ENCODE measurements around the gene GRM2.

The GRM2 gene

GRCh38 chr3:51705276-51706020 is 1.4 kb upstream of the GRM2 start:
- Histone ChIP-seq H3K36me3 (ENCODE audit: control insufficient read depth, insufficient read depth, low read length) (no peaks in the 10 kb centered on the region), H3K9me3 (ENCODE audit: control insufficient read depth, low read length) (no peaks in the 10 kb centered on the region), H3K4me1 (ENCODE audit: control insufficient read depth, insufficient read depth, low read length, poor library complexity, severe bottlenecking) (peaks cover 4% of the 10 kb centered on the region), H3K4me3 (ENCODE audit: extremely low read depth, insufficient read depth, low read length, poor library complexity, severe bottlenecking) (no peak overlapping the region), H3K27ac (ENCODE audit: low read depth, low read length, severe bottlenecking) (no peak overlapping the region)
- WGBS, 2 experiments (ENCODE audit: insufficient coverage in 2 of 2) = 82 to 93% methylated on average over 7 of the region's 8 CpGs

GRCh38 chr3:51706021-51706485 is 815 bp upstream of the GRM2 start:
- 61 to 88% methylated on average over 1 to 2 of the region's 3 CpGs for WGBS, 2 experiments (ENCODE audit: insufficient coverage in 2 of 2)
- Histone ChIP-seq H3K4me1 (ENCODE audit: control insufficient read depth, insufficient read depth, low read length, poor library complexity, severe bottlenecking) (peaks cover 4% of the 10 kb centered on the region), H3K9me3 (ENCODE audit: control insufficient read depth, low read length) (no peaks in the 10 kb centered on the region), H3K4me3 (ENCODE audit: extremely low read depth, insufficient read depth, low read length, poor library complexity, severe bottlenecking) (no peak overlapping the region), H3K36me3 (ENCODE audit: control insufficient read depth, insufficient read depth, low read length) (no peaks in the 10 kb centered on the region), H3K27ac (ENCODE audit: low read depth, low read length, severe bottlenecking) (no peak overlapping the region)

- no peak overlapping the region for H3K4me3 ChIP-seq (ENCODE audit: extremely low read depth, insufficient read depth, low read length, poor library complexity, severe bottlenecking)
- H3K36me3 ChIP-seq (ENCODE audit: control insufficient read depth, insufficient read depth, low read length) = no peaks in the 10 kb centered on the region
- peaks cover 4% of the 10 kb centered on the region for H3K4me1 ChIP-seq (ENCODE audit: control insufficient read depth, insufficient read depth, low read length, poor library complexity, severe bottlenecking)
- H3K9me3 ChIP-seq (ENCODE audit: control insufficient read depth, low read length) = no peaks in the 10 kb centered on the region
- no peak overlapping the region for H3K27ac ChIP-seq (ENCODE audit: low read depth, low read length, severe bottlenecking)
- 69 to 75% methylated on average over 2 of the region's 3 CpGs for WGBS, 2 experiments (ENCODE audit: insufficient coverage in 2 of 2)
These were observed 1.5 kb downstream of the GRM2 start for GRCh38 chr3:51708216-51708845.

- Histone ChIP-seq H3K4me3 (ENCODE audit: extremely low read depth, insufficient read depth, low read length, poor library complexity, severe bottlenecking) (no peak overlapping the region), H3K9me3 (ENCODE audit: control insufficient read depth, low read length) (no peaks in the 10 kb centered on the region), H3K27ac (ENCODE audit: low read depth, low read length, severe bottlenecking) (no peak overlapping the region), H3K4me1 (ENCODE audit: control insufficient read depth, insufficient read depth, low read length, poor library complexity, severe bottlenecking) (peaks cover 4% of the 10 kb centered on the region), H3K36me3 (ENCODE audit: control insufficient read depth, insufficient read depth, low read length) (no peaks in the 10 kb centered on the region)
- 90 to 93% methylated on average over 17 of the region's 17 CpGs for WGBS, 2 experiments (ENCODE audit: insufficient coverage in 2 of 2)
These were observed 2.1 kb downstream of the GRM2 start for GRCh38 chr3:51709004-51709420.

GRCh38 chr3:51709675-51710074 is 2.8 kb downstream of the GRM2 start:
- H3K9me3 ChIP-seq (ENCODE audit: control insufficient read depth, low read length) = no peaks in the 10 kb centered on the region
- no peak overlapping the region for H3K4me3 ChIP-seq (ENCODE audit: extremely low read depth, insufficient read depth, low read length, poor library complexity, severe bottlenecking)
- H3K4me1 ChIP-seq (ENCODE audit: control insufficient read depth, insufficient read depth, low read length, poor library complexity, severe bottlenecking) = peaks cover 4% of the 10 kb centered on the region
- WGBS, 2 experiments (ENCODE audit: insufficient coverage in 2 of 2) = 90 to 100% methylated on average over 2 to 3 of the region's 4 CpGs
- H3K36me3 ChIP-seq (ENCODE audit: control insufficient read depth, insufficient read depth, low read length) = no peaks in the 10 kb centered on the region
- H3K27ac ChIP-seq (ENCODE audit: low read depth, low read length, severe bottlenecking) = no peak overlapping the region

DNA sequence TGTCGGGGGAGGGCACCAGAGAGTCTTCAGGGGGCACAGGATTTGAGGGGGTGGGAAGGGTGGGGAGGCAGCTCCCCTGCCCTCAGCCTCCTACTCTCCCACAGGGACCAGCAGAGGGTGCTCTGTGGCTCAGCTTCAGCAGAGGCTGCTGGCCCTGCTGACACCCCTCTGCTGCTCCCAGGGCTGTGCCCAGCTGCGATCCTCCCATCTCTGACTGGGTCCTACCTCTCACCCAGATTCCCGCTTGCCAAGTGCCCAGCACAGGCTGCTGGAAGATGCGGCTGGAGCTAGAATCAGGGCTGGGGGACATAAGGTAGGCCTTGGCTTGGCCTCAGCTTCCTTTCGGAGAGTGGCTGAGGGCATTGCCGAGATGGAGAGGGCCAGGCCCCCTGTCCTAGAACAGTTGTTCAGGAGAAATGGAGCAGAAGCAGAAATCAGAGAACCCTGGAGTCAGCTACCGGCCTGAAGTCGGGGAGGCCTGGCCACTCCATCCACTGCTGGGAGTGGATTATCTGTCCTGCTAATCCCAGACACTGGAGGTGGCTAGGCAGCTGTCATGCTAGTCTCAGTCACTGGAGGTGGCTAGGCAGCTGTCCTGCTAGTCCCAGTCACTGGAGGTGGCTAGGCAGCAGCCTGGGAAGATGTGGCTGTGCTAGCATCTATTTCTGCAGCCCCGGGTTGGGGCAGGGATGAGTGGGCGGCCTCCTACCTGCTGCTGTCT is 3.9 kb downstream of the GRM2 start:
- no peaks in the 10 kb centered on the region for H3K9me3 ChIP-seq (ENCODE audit: control insufficient read depth, low read length)
- no peak overlapping the region for H3K27ac ChIP-seq (ENCODE audit: low read depth, low read length, severe bottlenecking)
- WGBS, 2 experiments (ENCODE audit: insufficient coverage in 2 of 2) = 88% methylated on average over 8 to 10 of the region's 10 CpGs
- H3K4me3 ChIP-seq (ENCODE audit: extremely low read depth, insufficient read depth, low read length, poor library complexity, severe bottlenecking) = no peak overlapping the region
- peaks cover 4% of the 10 kb centered on the region for H3K4me1 ChIP-seq (ENCODE audit: control insufficient read depth, insufficient read depth, low read length, poor library complexity, severe bottlenecking)
- no peaks in the 10 kb centered on the region for H3K36me3 ChIP-seq (ENCODE audit: control insufficient read depth, insufficient read depth, low read length)

DNA sequence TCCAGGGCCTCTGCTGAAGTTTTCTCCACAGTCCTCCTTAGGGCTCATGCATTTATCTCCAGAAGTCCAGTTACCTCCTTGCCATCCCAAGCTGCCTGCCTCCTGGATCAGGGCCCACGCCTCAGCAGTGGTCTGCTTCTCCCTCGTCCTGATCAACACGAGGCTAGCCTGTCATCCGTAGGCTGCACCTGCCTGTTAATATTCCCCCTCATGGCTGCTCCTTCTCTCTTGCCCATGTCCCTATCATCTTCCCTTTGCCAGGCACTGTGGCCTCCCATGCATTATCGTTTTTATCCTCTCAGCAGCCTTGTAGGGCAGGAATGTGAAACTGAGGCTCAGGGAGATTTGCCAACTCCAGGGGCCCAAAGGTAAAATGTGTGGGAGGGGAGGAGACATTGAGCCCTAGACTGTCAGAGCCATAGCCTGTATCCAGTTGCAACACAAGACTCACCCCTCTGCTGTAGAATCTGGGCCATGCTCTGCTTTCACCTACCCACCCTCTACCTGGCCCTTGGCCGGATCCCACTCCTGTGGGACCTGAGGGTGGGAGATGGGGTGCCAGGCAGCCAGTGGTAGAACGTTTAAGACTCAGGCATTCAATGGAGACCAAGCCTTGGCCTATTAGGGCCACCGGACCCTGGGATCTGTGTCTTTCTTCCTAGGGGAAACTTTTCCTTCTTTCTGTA is 4.6 kb downstream of the GRM2 start:
- Histone ChIP-seq H3K4me1 (ENCODE audit: control insufficient read depth, insufficient read depth, low read length, poor library complexity, severe bottlenecking) (peaks cover 4% of the 10 kb centered on the region), H3K27ac (ENCODE audit: low read depth, low read length, severe bottlenecking) (no peak overlapping the region), H3K36me3 (ENCODE audit: control insufficient read depth, insufficient read depth, low read length) (no peaks in the 10 kb centered on the region), H3K9me3 (ENCODE audit: control insufficient read depth, low read length) (no peaks in the 10 kb centered on the region), H3K4me3 (ENCODE audit: extremely low read depth, insufficient read depth, low read length, poor library complexity, severe bottlenecking) (no peak overlapping the region)
- whole genome bisulfite sequencing, 2 experiments (ENCODE audit: insufficient coverage in 2 of 2) = 93 to 95% methylated on average over 6 of the region's 8 CpGs

GRCh38 chr3:51712038-51712420 is 5.2 kb downstream of the GRM2 start:
- Histone ChIP-seq H3K27ac (ENCODE audit: low read depth, low read length, severe bottlenecking) (no peak overlapping the region), H3K4me1 (ENCODE audit: control insufficient read depth, insufficient read depth, low read length, poor library complexity, severe bottlenecking) (peaks cover 4% of the 10 kb centered on the region), H3K4me3 (ENCODE audit: extremely low read depth, insufficient read depth, low read length, poor library complexity, severe bottlenecking) (no peak overlapping the region), H3K9me3 (ENCODE audit: control insufficient read depth, low read length) (no peaks in the 10 kb centered on the region), H3K36me3 (ENCODE audit: control insufficient read depth, insufficient read depth, low read length) (no peaks in the 10 kb centered on the region)
- no CpG with 5 or more reads among the region's 1 CpG for WGBS, 2 experiments (ENCODE audit: insufficient coverage in 2 of 2)

DNA sequence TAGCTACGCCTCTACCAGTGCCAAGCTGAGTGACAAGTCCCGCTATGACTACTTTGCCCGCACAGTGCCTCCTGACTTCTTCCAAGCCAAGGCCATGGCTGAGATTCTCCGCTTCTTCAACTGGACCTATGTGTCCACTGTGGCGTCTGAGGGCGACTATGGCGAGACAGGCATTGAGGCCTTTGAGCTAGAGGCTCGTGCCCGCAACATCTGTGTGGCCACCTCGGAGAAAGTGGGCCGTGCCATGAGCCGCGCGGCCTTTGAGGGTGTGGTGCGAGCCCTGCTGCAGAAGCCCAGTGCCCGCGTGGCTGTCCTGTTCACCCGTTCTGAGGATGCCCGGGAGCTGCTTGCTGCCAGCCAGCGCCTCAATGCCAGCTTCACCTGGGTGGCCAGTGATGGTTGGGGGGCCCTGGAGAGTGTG is 5.7 kb downstream of the GRM2 start:
- peaks cover under 1% of the 10 kb centered on the region for H3K4me1 ChIP-seq (ENCODE audit: control insufficient read depth, insufficient read depth, low read length, poor library complexity, severe bottlenecking)
- no peaks in the 10 kb centered on the region for H3K9me3 ChIP-seq (ENCODE audit: control insufficient read depth, low read length)
- WGBS, 2 experiments (ENCODE audit: insufficient coverage in 2 of 2) = 91 to 94% methylated on average over 12 to 20 of the region's 20 CpGs
- no peak overlapping the region for H3K4me3 ChIP-seq (ENCODE audit: extremely low read depth, insufficient read depth, low read length, poor library complexity, severe bottlenecking)
- no peaks in the 10 kb centered on the region for H3K36me3 ChIP-seq (ENCODE audit: control insufficient read depth, insufficient read depth, low read length)
- no peak overlapping the region for H3K27ac ChIP-seq (ENCODE audit: low read depth, low read length, severe bottlenecking)

DNA sequence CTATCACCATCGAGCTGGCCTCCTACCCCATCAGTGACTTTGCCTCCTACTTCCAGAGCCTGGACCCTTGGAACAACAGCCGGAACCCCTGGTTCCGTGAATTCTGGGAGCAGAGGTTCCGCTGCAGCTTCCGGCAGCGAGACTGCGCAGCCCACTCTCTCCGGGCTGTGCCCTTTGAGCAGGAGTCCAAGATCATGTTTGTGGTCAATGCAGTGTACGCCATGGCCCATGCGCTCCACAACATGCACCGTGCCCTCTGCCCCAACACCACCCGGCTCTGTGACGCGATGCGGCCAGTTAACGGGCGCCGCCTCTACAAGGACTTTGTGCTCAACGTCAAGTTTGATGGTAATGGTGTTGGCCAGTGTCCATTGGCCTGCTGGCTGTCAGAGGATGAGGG is 6.1 kb downstream of the GRM2 start:
- no peak overlapping the region for H3K4me3 ChIP-seq (ENCODE audit: extremely low read depth, insufficient read depth, low read length, poor library complexity, severe bottlenecking)
- H3K9me3 ChIP-seq (ENCODE audit: control insufficient read depth, low read length) = no peaks in the 10 kb centered on the region
- no peak overlapping the region for H3K27ac ChIP-seq (ENCODE audit: low read depth, low read length, severe bottlenecking)
- H3K36me3 ChIP-seq (ENCODE audit: control insufficient read depth, insufficient read depth, low read length) = no peaks in the 10 kb centered on the region
- no peaks in the 10 kb centered on the region for H3K4me1 ChIP-seq (ENCODE audit: control insufficient read depth, insufficient read depth, low read length, poor library complexity, severe bottlenecking)
- WGBS, 2 experiments (ENCODE audit: insufficient coverage in 2 of 2) = 91 to 94% methylated on average over 10 to 19 of the region's 19 CpGs
